ENCODE results near the gene RFTN1.

RFTN1 gene

GRCh38 chr3:16480861-16481545 is 32.5 kb downstream of the RFTN1 start:
- in situ Hi-C loops (cut with HindIII; ENCODE audit: low pct_ligation_motif_present, low pct_unique_long_range_greater_than_20kb, low sequenced_read_pairs): no loop called here

GRCh38 chr3:16478516-16478915 is 35.0 kb downstream of the RFTN1 start:
- in situ Hi-C loops (cut with HindIII; ENCODE audit: low pct_ligation_motif_present, low pct_unique_long_range_greater_than_20kb, low sequenced_read_pairs): no loop called here
- no peak for DNase-seq

More at GRCh38 chr3:16480861-16481545, 32.5 kb downstream of the RFTN1 start:
- peak; percentile 37 for DNase-seq

GRCh38 chr3:16477521-16477920 is 36.0 kb downstream of the RFTN1 start:
- in situ Hi-C loops (cut with HindIII; ENCODE audit: low pct_ligation_motif_present, low pct_unique_long_range_greater_than_20kb, low sequenced_read_pairs): no loop called here
- DNase-seq: no peak

- DNase-seq: no peak
These were observed 36.4 kb downstream of the RFTN1 start for GRCh38 chr3:16477056-16477455.

GRCh38 chr3:16476636-16477035 is 36.9 kb downstream of the RFTN1 start:
- no peak for DNase-seq
- in situ Hi-C loops (cut with HindIII; ENCODE audit: low pct_ligation_motif_present, low pct_unique_long_range_greater_than_20kb, low sequenced_read_pairs): no loop called here

More at GRCh38 chr3:16477056-16477455, 36.4 kb downstream of the RFTN1 start:
- in situ Hi-C loops (cut with HindIII; ENCODE audit: low pct_ligation_motif_present, low pct_unique_long_range_greater_than_20kb, low sequenced_read_pairs): no loop called here

GRCh38 chr3:16475766-16476165 is 37.7 kb downstream of the RFTN1 start:
- no peak for DNase-seq
- in situ Hi-C loops (cut with HindIII; ENCODE audit: low pct_ligation_motif_present, low pct_unique_long_range_greater_than_20kb, low sequenced_read_pairs): no loop called here

- in situ Hi-C loops (cut with HindIII; ENCODE audit: low pct_ligation_motif_present, low pct_unique_long_range_greater_than_20kb, low sequenced_read_pairs): no loop called here
- DNase-seq: no peak
These were observed 38.6 kb downstream of the RFTN1 start for GRCh38 chr3:16474920-16475319.

GRCh38 chr3:16474216-16474615 is 39.3 kb downstream of the RFTN1 start:
- DNase-seq: no peak
- in situ Hi-C loops (cut with HindIII; ENCODE audit: low pct_ligation_motif_present, low pct_unique_long_range_greater_than_20kb, low sequenced_read_pairs): no loop called here

GRCh38 chr3:16472593-16472992 is 40.9 kb downstream of the RFTN1 start:
- in situ Hi-C loops (cut with HindIII; ENCODE audit: low pct_ligation_motif_present, low pct_unique_long_range_greater_than_20kb, low sequenced_read_pairs): no loop called here
- DNase-seq: no peak

- in situ Hi-C loops (cut with HindIII; ENCODE audit: low pct_ligation_motif_present, low pct_unique_long_range_greater_than_20kb, low sequenced_read_pairs): no loop called here
- no peak for DNase-seq
These were observed 41.6 kb downstream of the RFTN1 start for GRCh38 chr3:16471897-16472296.

GRCh38 chr3:16470590-16470989 is 42.9 kb downstream of the RFTN1 start:
- DNase-seq: no peak
- in situ Hi-C loops (cut with HindIII; ENCODE audit: low pct_ligation_motif_present, low pct_unique_long_range_greater_than_20kb, low sequenced_read_pairs): no loop called here

- in situ Hi-C loops (cut with HindIII; ENCODE audit: low pct_ligation_motif_present, low pct_unique_long_range_greater_than_20kb, low sequenced_read_pairs): no loop called here
- no peak for DNase-seq
These were observed 45.0 kb downstream of the RFTN1 start for GRCh38 chr3:16468336-16469098.

- DNase-seq: no peak
- in situ Hi-C loops (cut with HindIII; ENCODE audit: low pct_ligation_motif_present, low pct_unique_long_range_greater_than_20kb, low sequenced_read_pairs): no loop called here
These were observed 45.5 kb downstream of the RFTN1 start for GRCh38 chr3:16468002-16468335.

- no peak for DNase-seq
- in situ Hi-C loops (cut with HindIII; ENCODE audit: low pct_ligation_motif_present, low pct_unique_long_range_greater_than_20kb, low sequenced_read_pairs): no loop called here
These were observed 46.1 kb downstream of the RFTN1 start for GRCh38 chr3:16467393-16467792.

GRCh38 chr3:16466822-16467221 is 46.7 kb downstream of the RFTN1 start:
- in situ Hi-C loops (cut with HindIII; ENCODE audit: low pct_ligation_motif_present, low pct_unique_long_range_greater_than_20kb, low sequenced_read_pairs): no loop called here
- no peak for DNase-seq

- DNase-seq: no peak
- in situ Hi-C loops (cut with HindIII; ENCODE audit: low pct_ligation_motif_present, low pct_unique_long_range_greater_than_20kb, low sequenced_read_pairs): no loop called here
These were observed 48.9 kb downstream of the RFTN1 start for GRCh38 chr3:16464511-16465148.

GRCh38 chr3:16463914-16464313 is 49.6 kb downstream of the RFTN1 start:
- DNase-seq: no peak
- in situ Hi-C loops (cut with HindIII; ENCODE audit: low pct_ligation_motif_present, low pct_unique_long_range_greater_than_20kb, low sequenced_read_pairs): no loop called here

- DNase-seq: no peak
- in situ Hi-C loops (cut with HindIII; ENCODE audit: low pct_ligation_motif_present, low pct_unique_long_range_greater_than_20kb, low sequenced_read_pairs): no loop called here
These were observed 50.4 kb downstream of the RFTN1 start for GRCh38 chr3:16463119-16463518.

GRCh38 chr3:16462679-16463078 is 50.8 kb downstream of the RFTN1 start:
- in situ Hi-C loops (cut with HindIII; ENCODE audit: low pct_ligation_motif_present, low pct_unique_long_range_greater_than_20kb, low sequenced_read_pairs): no loop called here
- no peak for DNase-seq

Data from ACHN (cell line).